Retinal pigment epithelial cell (primary cell): ENCODE data around the gene DST.

ENCODE experiments used
- DNase-seq: peaks from one replicate; pipeline ENCODE4 v3.0.0-alpha.2; 2010; ENCODE audit warnings: low read depth
- H3K4me3 ChIP-seq: 2 replicates; pipeline ENCODE4 v1.5.1; 2011; ENCODE audit warnings: mild to moderate bottlenecking, low read length, control low read depth, moderate library complexity
- TF ChIP-seq, protein P1 (sequence below): conservative IDR thresholded peaks from 2 replicates; pipeline ENCODE4 v1.5.1; 2011; ENCODE audit warnings: low read depth, low read length, control low read depth, inconsistent platforms

The DST gene

DNA sequence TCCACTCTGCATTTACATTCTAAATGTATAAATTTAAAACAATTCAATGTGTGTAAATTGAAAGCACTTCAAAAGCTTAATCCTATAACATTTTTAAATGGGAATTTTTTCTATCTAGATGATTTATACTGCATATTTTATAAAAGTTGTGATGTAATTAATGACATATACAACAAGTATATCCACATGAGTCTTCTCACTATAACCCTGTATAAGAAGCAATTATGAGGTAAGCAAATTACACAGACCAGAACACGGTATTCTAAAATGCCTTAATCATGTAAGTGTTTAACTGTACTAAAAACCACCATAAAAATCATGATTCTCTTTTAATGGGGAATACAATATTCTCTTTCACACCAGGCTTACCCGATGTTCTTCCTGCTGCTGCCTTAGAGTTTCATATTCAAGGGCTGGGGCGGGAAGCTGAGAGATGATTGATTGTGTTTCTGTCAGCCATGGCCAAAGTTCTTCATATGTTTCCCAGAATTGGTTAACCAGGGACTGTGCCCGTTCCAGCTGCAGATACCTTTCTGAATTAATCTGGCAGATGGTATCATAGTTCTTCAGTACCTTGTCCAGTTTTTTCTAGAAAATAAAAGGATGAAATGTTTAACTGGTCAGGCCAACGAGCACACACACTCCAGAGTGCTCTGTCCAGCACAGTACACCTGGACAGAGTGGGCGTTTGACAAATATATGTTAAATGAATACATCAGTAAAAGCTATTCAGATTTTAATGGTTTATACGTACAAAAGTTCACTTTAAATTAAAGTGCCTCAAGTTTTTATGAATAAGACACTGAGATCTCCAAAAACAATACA lies 127.4 kb downstream of the DST start:
- DNase-seq: no peak
- H3K4me3 ChIP-seq: no peak overlapping the region
- TF ChIP-seq, protein P1, sequence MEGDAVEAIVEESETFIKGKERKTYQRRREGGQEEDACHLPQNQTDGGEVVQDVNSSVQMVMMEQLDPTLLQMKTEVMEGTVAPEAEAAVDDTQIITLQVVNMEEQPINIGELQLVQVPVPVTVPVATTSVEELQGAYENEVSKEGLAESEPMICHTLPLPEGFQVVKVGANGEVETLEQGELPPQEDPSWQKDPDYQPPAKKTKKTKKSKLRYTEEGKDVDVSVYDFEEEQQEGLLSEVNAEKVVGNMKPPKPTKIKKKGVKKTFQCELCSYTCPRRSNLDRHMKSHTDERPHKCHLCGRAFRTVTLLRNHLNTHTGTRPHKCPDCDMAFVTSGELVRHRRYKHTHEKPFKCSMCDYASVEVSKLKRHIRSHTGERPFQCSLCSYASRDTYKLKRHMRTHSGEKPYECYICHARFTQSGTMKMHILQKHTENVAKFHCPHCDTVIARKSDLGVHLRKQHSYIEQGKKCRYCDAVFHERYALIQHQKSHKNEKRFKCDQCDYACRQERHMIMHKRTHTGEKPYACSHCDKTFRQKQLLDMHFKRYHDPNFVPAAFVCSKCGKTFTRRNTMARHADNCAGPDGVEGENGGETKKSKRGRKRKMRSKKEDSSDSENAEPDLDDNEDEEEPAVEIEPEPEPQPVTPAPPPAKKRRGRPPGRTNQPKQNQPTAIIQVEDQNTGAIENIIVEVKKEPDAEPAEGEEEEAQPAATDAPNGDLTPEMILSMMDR: no peak

DNA sequence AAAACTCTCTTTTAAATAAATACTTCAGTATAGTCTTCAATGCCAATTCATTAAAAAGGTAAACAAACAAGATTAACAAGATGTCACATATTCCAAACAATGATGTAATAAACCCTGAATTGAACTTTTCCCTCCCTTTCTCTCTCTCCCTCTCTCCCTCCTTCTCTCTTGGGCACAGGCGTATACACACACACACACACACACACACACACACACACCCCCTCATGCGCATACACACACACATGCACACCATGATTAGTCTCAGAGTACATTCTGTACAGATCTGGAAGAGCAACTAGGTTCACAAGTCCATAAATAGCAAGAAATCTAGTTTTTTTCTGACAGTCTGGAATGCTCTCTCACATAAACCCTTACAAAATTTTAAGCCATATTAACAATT lies 128.3 kb downstream of the DST start:
- TF ChIP-seq, protein P1: no peak
- no peak for DNase-seq
- no peak overlapping the region for H3K4me3 ChIP-seq

DNA sequence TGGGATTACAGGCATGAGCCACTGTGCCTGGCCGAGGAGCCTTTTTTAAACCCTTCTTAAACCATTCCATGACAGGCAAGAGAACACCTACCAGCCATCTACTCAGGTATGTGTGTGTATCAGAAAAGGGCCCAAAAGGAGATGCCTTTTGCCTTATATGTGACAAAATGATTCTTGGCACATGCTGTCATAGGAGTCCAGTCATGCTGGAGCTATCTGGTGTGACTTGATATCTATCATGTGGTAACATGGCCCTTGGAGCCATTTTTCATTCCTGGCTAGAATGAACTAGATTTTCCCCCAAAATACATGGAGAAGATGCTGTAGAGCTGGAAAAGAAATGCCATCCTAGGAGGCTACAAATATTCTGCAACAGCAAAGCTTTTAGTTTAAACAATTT lies 129.1 kb downstream of the DST start:
- no peak for DNase-seq
- H3K4me3 ChIP-seq: no peak overlapping the region
- TF ChIP-seq, protein P1: no peak

DNA sequence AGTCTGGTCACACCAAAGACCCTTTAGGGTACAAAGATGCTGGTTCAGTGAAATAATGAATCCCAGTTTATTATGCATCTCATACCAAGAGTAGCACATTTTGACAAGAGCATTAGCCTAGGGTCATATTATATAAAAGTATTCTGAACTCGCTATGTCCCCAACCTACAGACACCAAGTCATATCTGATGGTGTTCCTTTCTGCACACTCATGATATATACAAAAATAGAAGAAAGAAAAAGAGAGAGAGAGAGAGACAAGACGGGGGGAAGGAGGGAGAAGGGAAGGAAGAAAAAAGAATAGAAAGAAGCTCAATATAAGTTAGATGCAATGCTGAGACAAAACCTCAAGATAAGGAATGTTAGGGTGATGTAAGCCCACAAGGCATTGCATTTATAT lies 131.1 kb downstream of the DST start:
- H3K4me3 ChIP-seq: no peak overlapping the region
- no peak for DNase-seq
- TF ChIP-seq, protein P1: no peak

DNA sequence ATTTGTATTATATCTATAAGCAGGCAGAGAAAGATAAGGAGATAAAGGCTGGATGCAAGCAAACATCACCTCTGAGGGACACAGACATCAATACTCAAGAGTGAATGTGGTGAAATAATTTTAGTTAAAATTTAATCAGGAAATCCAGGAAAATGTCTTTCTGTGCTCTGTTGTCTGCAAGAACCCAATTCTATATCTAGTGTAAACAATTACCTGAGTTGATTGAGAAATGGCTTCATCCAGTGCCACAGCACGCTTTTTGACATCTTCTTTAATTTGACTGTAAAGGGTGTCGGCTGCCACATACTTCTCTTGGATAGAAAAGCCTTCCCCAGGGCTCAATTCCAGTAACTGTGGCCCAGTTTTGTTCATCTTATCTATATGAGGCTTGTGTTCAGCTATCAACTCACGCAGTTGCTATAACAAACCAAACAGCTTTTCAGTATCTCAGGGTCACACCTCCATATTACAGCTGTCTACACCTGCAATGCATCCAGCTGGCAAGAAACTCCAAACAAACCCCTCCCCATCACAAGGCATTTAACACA lies 131.6 kb downstream of the DST start:
- no peak for DNase-seq
- TF ChIP-seq, protein P1: no peak
- H3K4me3 ChIP-seq: no peak overlapping the region

DNA sequence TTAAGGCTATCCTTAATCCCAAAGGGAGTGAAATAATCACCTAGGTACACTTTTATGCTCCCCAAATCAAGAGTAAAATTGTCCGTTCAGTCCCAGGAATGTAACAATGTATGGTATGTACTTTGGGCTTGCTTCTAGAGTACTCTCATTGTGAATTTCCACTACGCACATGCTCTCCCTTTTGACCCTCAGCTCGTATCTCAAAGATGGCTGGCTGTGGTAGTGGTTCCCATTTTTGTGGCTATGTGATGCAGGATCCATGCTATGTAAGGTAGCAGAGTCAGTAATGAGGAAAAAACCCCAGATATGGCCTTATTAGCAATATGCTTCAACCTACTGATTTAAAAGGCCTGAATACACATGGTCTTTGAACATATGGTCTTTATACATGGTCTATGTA lies 133.7 kb downstream of the DST start:
- TF ChIP-seq, protein P1: no peak
- DNase-seq: no peak
- H3K4me3 ChIP-seq: no peak overlapping the region

DNA sequence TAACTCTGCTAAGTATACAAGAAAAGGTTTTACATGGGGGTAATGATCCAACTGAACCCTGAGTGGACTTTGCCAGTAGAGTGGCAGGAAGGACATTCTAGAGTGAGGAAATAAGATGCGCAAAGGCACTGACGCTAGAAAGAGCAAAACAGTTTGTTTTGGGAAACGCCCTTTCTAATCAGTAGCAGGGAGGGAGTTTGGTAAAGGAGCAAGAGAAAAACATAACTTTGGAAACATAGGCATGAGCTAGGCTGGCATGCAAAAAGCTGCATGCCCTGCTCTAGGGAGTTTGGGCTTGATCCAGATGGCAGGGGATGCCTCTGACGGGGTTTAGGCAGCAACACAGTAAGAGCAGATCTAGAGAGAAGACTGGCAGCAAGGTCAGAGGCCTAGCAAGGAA lies 135.2 kb downstream of the DST start:
- no peak for DNase-seq
- no peak overlapping the region for H3K4me3 ChIP-seq

More for the DNA sequence above, 135.2 kb downstream of the DST start:
- TF ChIP-seq, protein P1: no peak
